WI38 (cell line): ENCODE data around the gene INPP5A.

Experiments used
- H3K4me3 ChIP-seq: 2 replicates; pipeline ENCODE4 v1.5.1; 2011; ENCODE audit warnings: low read depth, mild to moderate bottlenecking, control low read depth, low read length
- CTCF ChIP-seq: IDR thresholded peaks from 2 replicates; pipeline ENCODE4 v1.5.1; 2012; ENCODE audit warnings: low read depth, mild to moderate bottlenecking, control low read depth, low read length

INPP5A gene

GRCh38 chr10:132654708-132655661 lies 117.4 kb downstream of the INPP5A start:
- no peak overlapping the region for H3K4me3 ChIP-seq
- TF ChIP-seq CTCF: peak; percentile 96

- TF ChIP-seq CTCF: no peak
- H3K4me3 ChIP-seq: no peak overlapping the region
These were observed 118.1 kb downstream of the INPP5A start for GRCh38 chr10:132655735-132656134.

GRCh38 chr10:132656283-132657126 lies 118.9 kb downstream of the INPP5A start:
- no peak for TF ChIP-seq CTCF
- H3K4me3 ChIP-seq: no peak overlapping the region

GRCh38 chr10:132657127-132657706 lies 119.6 kb downstream of the INPP5A start:
- no peak overlapping the region for H3K4me3 ChIP-seq
- no peak for TF ChIP-seq CTCF

GRCh38 chr10:132657748-132658147 lies 120.2 kb downstream of the INPP5A start:
- no peak for TF ChIP-seq CTCF
- no peak overlapping the region for H3K4me3 ChIP-seq

- no peak for TF ChIP-seq CTCF
- no peak overlapping the region for H3K4me3 ChIP-seq
These were observed 121.1 kb downstream of the INPP5A start for GRCh38 chr10:132658546-132659205.
